Frontal cortex (tissue), 4 donors: ENCODE results near the gene VWC2. TPM values are rescaled to one million over a fixed set of nuclear protein-coding genes. Genes with fewer than 3 reads are reported as not detected.

Source experiments
- DNase-seq, 2 donors: peaks; one replicate each; pipeline ENCODE4 v3.0.0; 2012; ENCODE audit warnings: low spot score in 2 of 2
- FAIRE-seq: peaks from 2 replicates; lab custom pipeline; 2012; peaks lifted over from hg19 to GRCh38; lab: Jason Lieb, UNC
- total RNA-seq: library from RNA; depleted of rRNA; stranded (reverse); fragments of >200 nt; gene quantifications from one replicate; pipeline ENCODE4 v1.2.3, GENCODE V29; 2014
- donor health status: control.
- donor health status: control.
- donor health status: control.

Gene VWC2
- total RNA-seq, 1 donor from 2014 or later, result 4.5 TPM

DNA sequence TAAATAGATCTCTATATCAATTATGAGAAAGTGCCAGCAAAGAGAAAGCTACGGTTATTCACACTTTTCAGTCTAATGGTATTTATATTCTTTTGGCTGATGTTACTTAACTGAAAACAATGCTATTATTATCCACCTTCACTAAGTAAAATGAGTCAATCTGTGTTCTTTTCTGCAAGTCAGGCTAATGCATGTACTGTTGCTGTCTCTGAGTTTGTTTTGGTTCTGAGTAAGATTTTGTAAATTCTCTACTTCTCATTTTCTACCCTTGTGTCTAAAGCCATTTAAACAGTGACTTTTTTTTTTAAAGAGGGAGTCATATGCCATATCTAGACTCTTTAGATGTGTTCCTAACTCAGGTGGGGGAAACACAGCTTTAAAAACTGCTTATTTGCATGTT lies 7.5 kb downstream of the VWC2 start:
- FAIRE-seq (no peak), DNase-seq (no peak)

DNA sequence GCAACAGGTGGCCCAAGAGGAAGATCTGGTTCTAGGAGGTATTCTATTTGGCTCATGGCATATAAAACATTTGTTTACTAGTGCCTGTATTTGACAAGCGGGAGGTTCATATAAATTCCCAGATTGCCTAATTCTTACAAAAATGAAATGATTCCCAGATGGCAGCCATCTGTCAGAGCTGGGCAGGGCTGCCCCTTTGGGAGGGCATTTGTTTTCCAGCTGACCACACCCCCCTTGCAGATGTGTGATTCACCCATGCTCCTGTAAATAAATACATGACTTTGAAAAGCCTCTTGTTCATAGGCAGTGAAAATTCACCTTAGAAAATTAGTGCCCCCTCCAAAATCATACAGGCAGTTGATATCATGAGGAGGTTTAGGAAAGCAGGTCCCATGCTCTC lies 8.6 kb downstream of the VWC2 start:
- FAIRE-seq (no peak), DNase-seq (no peak)

DNA sequence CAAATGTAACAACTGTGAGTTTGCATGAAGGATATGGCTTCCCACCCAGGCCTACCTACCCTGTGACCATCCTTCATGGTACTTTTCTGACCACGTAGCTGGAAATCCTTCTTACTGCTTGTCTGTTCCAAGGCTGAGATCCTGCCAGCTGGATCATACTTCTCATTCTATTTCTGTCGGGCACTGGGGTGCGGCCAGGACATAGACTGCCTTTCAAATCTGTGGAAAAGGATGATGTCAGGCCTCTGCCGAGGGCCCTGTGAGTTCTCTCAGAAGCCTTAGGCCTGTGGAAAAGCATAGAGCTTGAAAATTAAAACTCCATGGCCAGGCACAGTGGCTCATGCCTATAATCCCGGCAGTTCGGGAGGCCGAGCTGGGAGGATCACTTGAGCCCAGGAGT lies 10.0 kb downstream of the VWC2 start:
- no peak for FAIRE-seq

DNA sequence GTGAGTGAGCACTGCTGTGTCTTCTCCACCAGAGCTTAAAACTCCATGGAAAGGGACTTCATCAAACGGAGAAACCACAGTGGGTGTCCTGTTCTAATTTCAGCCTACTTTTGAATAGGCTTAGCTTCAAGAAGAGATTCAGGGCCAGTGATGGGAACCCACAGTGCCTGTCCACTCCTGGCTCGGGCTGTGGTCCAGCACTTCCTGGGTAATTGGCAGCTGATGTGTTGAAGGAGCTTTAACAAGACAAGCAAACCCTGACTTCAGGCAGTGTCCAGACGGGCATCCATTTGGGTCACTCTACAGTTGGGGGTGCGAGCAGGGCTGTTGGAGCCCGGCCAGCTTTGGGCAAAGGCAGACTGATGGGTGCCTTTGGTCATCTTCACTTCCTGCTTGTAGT lies 14.5 kb downstream of the VWC2 start:
- FAIRE-seq (no peak), DNase-seq (no peak)

More for the DNA sequence above, 10.0 kb downstream of the VWC2 start:
- peak in 1 of 2 donors; percentile 22 for DNase-seq

DNA sequence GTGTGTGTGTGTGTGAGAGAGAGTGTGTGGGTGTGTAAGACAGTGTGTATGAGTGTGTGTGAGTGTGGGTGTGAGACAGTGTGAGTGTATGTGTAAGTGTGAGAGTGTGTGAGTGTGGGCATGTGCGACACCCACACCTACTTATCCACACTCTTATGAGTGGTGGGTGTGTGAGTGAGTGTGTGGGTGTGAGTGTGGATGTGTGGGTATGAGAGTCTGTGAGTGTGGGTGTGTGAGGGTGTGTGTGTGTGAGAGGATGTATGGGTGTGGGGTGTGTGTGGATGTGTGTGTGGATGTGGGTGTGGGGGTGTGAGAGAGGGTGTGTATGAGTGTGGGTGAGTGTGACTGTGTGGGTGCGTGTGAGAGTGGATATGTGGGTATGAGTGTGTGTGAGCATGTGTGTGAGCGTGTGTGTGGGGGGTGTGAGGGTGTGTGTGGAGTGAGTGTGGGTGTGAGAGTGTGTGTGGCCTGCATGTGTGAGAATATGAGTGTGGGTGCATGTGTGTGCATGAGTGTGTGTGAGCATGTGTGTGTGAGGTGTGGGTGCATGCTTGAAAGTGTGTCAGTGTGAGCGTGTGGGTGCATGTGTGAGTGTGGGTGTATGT lies 15.1 kb downstream of the VWC2 start:
- DNase-seq (no peak), FAIRE-seq (no peak)

DNA sequence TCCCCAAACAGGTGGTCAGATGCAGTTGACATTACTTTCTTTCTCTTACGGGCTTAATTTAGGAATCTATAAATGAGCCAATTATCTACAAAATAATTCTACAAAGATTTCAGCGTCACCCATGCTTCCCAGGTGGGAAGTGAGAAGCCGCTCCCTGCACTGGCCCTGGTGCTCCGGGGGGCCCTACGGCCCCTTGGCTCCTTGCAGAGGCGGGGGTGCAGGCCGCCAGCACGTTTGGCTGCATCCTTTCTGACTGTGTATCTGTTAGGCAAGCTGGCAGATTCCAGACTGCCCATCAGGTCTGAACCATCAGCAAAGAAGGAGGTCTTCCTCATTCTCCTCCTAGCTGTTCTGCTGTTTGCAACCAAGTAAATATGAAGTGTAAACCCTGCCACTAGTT lies 16.3 kb downstream of the VWC2 start:
- no peak for FAIRE-seq

DNA sequence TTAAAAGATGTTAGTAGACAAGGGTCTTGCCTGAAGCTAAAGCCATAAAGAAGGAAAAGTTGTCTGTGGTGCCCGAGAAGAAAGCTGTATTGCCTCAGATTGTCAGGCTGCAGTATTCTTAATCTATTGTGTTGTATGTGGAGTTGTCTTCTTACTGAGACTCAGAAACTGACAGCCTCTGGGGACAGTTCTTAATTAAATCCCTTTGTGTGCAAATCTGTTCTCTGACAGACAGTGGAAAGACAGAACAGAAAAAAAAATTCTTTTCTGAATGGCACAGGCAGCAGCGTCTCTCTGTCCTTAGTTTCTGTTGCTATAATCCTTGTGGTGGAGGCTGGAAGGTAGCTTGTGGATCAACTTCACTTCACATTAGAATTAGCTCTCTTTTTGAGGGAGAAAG lies 16.8 kb downstream of the VWC2 start:
- DNase-seq, result no peak

More for the DNA sequence above, 16.3 kb downstream of the VWC2 start:
- no peak for DNase-seq

DNA sequence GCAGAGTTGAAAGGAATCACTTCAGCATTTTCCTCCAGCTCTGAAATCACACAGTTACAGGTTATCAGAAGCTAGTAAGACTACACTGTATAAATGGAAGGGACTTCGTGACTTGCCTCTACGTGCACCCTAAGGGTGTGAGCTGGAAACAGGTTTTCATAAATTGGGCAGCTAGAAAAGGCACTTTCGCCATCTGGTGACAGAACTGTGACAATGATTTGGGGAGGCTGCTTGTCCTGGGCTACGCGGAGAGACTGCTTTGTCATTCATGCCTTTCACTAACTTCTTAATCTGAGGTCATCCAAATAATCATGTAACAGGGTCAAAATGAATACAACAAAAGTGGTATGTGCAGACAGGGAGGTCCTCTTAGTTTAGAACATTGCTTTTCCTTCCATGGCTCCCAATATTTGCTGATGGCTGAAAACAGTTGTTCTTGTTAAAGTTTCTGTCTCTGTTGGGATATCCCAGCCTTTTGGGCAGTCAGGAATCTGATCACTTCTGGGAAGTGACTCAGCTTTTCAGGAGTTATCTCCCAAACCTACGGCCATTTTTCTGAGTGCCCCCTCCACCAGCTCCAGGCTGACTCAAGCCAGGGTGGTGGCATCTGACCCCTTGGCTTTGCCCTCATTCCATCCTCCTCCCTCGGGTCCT lies 17.8 kb downstream of the VWC2 start:
- no peak for FAIRE-seq
- peak in 1 of 2 donors; percentile 34 for DNase-seq

More for the DNA sequence above, 16.8 kb downstream of the VWC2 start:
- FAIRE-seq, result no peak

DNA sequence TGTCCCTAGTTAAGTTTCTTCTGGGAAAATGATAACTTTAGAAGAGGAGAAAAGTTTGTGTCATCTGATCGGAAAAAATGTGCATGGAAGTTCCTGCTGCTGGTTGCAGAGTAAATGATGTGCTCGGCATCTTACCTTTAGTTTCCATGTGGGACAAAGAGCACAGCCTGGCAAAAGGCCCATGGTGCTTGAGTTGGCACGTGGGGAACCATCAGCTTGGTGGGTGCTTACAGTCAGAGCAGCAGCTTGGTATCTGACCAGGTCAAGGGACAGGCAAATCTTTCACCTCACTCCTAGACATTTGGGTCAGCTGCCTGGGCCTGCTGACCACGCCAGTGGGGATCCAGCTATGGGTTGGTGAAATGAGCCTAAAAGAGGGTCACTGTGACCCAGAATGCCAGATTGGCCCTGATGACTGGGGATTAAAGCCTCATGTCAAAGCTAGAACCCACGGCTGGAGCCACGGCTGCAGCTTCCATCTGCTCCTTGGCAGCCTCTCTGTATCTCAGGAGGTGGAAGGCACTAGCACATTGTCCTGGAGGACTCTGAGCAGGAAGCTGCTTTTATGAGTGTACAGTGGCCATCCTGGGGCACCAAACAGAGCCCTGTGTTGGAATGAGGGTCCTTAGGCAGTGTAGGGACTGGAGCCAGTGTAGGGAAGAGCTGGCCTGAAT lies 24.7 kb downstream of the VWC2 start:
- FAIRE-seq (no peak), DNase-seq (no peak)

DNA sequence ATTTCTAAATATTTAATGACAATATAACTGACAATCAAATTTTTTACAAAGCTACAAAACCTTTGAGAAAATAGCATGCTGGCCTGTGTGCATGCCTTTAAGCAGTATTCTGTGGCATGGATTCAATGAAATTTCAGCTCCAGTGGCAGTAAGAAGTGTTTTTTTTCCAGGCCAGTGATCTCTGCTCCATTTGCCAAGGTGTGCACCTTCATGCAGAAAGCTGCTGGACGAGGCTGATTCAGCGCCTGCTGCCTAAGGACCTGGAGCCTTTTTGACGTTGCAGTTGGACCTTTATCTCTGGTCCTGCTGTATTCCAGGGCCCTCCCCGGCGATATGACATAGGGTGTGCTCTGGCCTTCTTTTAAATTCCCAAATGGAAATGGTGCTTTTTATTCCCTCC lies 26.6 kb downstream of the VWC2 start:
- DNase-seq (no peak), FAIRE-seq (no peak)

DNA sequence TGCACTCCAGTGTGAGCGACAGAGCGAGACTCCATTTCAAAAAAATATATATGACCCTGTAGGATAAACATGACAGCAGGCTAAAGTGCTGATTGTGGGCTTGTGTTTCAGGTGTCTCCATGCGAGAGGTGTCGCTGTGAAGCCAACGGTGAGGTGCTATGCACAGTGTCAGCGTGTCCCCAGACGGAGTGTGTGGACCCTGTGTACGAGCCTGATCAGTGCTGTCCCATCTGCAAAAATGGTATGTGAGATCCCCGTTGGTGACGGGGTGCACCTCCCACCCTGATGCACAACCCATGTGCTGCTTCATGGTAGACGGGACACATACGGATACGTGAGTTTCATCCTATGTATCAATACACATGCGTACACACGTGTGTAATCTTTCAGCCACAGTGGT lies 29.2 kb downstream of the VWC2 start:
- FAIRE-seq (no peak), DNase-seq (no peak)

DNA sequence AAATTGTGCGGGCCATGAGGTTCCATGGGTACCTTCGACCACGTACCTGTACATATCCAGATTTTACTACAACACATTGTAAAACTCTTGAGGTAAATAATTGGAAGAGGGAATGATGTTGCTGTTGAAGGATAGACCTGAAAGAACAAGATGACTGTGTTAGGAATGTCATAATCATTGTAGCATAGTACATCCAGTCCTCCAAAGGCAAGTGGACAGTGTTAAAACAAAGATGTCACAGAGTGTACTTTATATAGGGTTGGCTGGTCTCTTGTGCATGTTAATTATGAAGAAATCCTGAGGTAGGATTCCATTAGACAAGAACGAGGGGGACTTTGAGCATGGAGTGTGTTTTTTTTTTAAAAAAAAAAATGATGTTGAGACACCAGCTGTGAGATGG lies 30.4 kb downstream of the VWC2 start:
- FAIRE-seq, result no peak
- no peak for DNase-seq

DNA sequence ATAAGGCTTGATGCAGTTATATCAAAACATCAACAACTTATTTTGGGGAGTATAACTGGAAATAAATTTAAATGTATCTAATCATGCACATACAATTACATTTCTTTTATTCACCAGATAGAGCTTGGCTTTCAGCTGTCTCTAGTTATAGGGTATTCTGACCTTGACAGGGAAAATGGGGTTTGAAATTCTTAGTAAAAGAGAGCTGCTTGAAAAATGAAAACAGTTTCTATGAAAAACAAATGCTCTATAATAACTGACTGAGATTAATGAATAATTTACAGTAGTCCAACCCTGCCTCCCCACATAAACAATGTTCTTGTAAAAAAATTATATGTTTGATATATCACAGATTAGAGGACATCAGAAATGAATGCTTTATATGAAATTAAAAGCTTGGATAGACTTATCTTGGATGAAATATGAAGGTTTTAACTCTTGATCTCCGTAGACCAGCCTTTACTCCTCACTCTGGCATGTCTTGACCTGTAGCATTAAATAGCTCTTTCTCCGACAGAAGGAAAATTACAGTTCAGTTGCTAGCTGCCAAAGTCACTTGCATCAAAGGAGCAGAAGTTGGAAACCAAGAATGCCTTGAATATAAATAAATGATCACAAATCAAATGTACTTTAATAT lies 32.1 kb downstream of the VWC2 start:
- FAIRE-seq (no peak), DNase-seq (no peak)

DNA sequence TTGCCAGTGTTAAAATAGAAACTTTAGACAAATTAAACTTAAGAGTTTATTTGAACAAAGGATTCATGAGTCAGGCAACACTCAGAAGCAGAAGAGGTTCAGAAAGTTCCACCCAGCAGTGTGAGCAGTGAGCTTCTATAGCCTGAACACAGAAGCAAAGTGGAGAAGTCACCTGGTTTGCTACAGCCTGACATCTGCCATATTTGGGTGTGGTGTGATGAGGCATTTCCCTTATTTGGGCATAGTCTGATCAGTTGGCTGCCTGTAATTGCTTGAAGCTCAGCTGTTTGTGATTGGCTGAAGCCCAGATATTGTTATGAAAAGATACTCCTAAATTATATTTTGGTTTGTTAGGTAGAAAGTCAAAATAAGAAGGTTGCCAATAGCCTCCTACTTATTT lies 39.1 kb downstream of the VWC2 start:
- DNase-seq (no peak), FAIRE-seq (no peak)

DNA sequence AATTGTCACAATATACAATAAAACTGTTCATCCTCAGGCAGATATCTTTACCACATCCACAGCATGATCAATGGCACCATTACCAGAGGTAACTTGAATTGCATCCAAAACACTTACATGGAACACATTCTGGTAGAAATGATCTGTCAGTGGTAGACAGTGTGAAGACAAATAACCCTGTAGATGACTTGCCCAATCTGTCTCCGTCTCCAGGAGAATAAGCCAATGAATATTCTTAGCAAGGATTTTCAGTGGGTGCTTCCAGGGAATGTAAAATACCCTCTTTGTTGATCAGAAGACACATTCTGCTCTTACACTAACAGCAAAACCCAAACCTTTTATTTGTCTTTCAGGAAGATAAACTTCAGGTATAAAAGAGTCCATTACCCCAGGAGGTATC lies 43.8 kb downstream of the VWC2 start:
- no peak for FAIRE-seq
- no peak for DNase-seq

DNA sequence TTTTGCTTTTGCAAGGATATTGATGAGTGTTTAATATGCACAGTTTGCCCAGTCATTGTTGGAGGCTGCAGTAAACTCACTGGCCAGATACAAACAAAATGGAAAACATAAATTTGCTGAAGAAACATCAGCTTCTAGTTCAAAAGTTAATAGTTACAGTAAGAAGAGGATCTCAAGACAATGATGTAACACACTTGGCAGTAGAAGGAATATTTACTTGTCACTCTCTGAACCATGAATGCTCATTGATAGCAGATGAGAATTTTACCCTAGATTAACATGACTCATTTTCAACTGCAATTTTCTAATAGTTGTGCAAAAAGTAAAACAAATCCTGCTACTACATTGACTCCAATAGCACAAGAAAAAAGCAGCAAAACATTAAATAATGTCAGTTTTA lies 47.7 kb downstream of the VWC2 start:
- DNase-seq (no peak), FAIRE-seq (no peak)

DNA sequence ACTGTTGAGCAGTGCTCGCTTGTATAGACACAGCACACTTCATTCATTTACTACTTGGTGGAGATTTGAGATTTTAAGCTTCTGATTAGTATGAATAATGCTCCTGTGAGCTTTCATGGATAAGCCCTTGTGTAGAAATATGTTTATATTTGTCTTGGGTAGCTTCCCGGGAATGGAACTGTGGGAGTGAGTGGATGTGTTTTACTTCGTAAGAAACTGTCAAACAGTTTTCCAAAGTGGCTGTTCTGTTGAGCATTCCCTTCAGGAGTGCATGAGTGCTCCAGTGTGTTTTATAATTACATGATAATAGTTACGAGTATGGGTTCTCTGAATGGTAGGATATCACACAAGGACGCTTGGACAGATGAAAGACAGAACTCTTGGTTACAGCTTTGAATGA lies 49.4 kb downstream of the VWC2 start:
- no peak for DNase-seq
- no peak for FAIRE-seq

DNA sequence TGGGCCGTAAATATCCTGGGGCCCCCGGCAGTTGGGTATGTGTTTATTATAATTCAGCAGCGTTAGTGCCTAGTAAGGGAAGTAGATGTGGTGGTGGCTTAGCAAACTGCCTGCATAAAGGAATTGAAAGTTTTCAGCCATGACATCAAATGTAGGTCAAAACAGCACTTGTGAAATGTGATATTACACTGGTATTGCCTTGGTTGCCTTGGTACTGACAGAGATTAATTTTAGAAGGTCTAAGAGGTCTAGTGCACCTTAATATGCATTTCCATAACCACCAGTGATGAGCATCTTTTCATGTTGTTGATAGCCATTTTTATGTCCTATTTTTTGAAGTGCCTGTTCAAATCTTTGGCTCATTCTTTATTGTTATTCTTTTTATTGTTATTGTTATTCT lies 50.1 kb downstream of the VWC2 start:
- FAIRE-seq, result no peak

DNA sequence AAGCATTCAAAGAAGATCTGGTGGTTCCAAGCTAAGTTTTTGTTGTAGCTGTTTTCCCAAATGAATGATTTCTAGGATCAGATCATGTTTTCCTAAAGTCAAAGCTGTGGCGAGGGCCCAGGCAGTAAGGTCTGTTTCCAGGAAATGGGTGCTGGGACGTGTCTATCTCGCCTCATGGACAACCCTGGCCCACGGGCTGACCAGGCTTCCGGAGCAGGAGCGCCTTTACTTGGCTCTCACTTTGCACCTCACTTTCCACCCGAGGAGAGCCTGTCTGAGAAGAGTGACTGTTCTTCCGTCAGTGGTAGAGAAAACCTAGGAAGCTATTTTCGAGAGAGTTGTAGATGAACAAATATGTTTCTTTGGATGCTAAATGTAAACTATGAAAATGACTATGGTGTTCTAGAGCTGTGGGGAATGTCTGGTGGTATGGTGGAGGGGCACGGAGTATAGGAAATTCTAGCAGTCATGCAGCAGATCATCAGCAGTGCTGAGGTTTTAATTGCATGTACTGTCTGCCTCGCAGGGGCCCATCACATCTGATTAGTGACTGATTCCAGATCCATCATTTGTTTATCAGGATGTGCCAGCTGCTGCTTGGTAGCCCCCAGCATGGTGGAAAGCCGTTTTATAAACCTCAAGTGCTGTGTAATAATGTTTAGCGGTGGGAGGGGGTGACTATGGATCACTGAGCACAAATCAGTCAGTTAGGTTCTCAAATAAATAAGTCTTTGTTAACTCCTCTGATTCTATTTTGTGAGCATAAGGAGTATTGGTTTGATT lies 66.6 kb downstream of the VWC2 start:
- FAIRE-seq (no peak), DNase-seq (no peak)

More for the DNA sequence above, 50.1 kb downstream of the VWC2 start:
- DNase-seq, result no peak

DNA sequence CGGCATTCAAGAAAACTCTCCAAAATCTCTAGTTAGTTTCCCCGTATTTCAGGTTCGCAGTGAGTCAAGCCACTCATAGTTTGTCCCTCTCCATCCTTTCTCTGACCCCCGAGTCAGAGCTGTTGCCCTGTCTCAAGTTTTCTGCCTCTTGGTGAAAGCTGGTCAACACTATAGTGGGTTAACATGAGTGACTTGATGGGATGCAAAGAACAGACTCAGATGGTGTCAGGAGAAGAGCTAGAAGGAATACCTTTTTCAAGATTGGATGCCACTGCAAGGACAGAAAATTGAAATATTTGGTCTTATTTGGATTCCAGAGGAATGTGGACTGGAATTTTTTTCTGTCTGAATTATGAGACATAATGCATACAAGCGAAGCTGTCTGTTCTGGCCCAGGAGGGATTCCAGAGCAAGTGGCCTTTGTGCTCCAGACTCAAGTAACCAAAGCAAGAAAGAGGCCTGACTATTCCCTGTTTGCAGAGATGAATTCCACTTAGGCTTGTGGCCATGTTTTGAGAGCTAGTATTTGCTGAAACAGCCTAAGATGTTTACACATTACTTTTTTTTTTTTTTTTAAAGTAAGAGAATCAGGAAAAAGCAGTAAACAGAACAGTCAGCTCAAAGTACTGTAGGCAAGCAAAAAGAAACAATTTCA lies 67.4 kb downstream of the VWC2 start:
- no peak for FAIRE-seq

More for the DNA sequence above, 67.4 kb downstream of the VWC2 start:
- DNase-seq, result no peak
